Measurements from ENCODE around the gene MXRA7. TPM values are rescaled to one million over a fixed set of nuclear protein-coding genes. Genes with fewer than 3 reads are reported as not detected.

The MXRA7 gene
- total RNA-seq, 4 donors from 2014 or later: 362 to 576 (median 421) TPM

- H3K36me3 ChIP-seq: peaks cover 20 to 24% of the 10 kb centered on the region in 2 donors
- peak; percentile 63 to 66 for DNase-seq
- peaks cover 17 to 55% of the 10 kb centered on the region in 2 donors for H3K4me1 ChIP-seq
These were observed 17.1 kb upstream of the MXRA7 start for GRCh38 chr17:76727745-76728456.

GRCh38 chr17:76726776-76727718, 16.3 kb upstream of the MXRA7 start, which contains the start of gene METTL23:
METTL23 (plus strand) TSS chr17:76726839; CDS start chr17:76729711, 2,872 bp downstream.
- peak; percentile 62 to 75 for TF ChIP-seq POLR2A (IDR thresholded peaks at IDR 0.05)
- peak in 5 of 6 experiments; percentile 61 to 80 (median 68) for TF ChIP-seq CTCF (IDR thresholded peaks at IDR 0.05)
- Histone ChIP-seq H3K4me1 (peaks cover 17 to 47% of the 10 kb centered on the region in 2 donors), H3K9me3 (no peaks in the 10 kb centered on the region), H3K27me3 (no peaks in the 10 kb centered on the region), H3K36me3 (peaks cover 23 to 29% of the 10 kb centered on the region in 2 donors), H3K4me3 (replicated peaks in 1 of 3) (peak within 1 kb of the TSS; percentile 68 to 96 (median 86)), H3K27ac (peak within 1 kb of the TSS; percentile 94 to 100 (median 100))
- peak; percentile 85 to 87 for DNase-seq
- intact Hi-C loops (cut with DNase I): no loop called here
- WGBS, 2 donors: 2 to 5% methylated on average over 8 to 31 of the region's 71 CpGs

More at GRCh38 chr17:76727745-76728456, 17.1 kb upstream of the MXRA7 start:
- H3K27ac ChIP-seq: peak overlapping the region; percentile 94 to 100 (median 100)
- H3K4me3 ChIP-seq (replicated peaks in 1 of 3): peak overlapping the region in 2 of 3 donors; percentile 68 to 86
- 33 to 34% methylated on average over 18 of the region's 18 CpGs for WGBS, 2 donors
- intact Hi-C loops (cut with DNase I): no loop called here
- no peak for TF ChIP-seq CTCF (IDR thresholded peaks at IDR 0.05)
- peak in 1 of 2 donors; percentile 30 for TF ChIP-seq POLR2A (IDR thresholded peaks at IDR 0.05)
- H3K27me3 ChIP-seq: no peaks in the 10 kb centered on the region
- no peaks in the 10 kb centered on the region for H3K9me3 ChIP-seq

- TF ChIP-seq CTCF (IDR thresholded peaks at IDR 0.05) (no peak), POLR2A (IDR thresholded peaks at IDR 0.05) (peak; percentile 81 to 95)
- Histone ChIP-seq H3K4me1 (peaks cover 17 to 44% of the 10 kb centered on the region in 2 donors), H3K4me3 (replicated peaks in 1 of 3) (peak within 1 kb of the TSS; percentile 68 to 96 (median 86)), H3K9me3 (no peaks in the 10 kb centered on the region), H3K36me3 (peaks cover 30 to 36% of the 10 kb centered on the region in 2 donors), H3K27ac (peak within 1 kb of the TSS; percentile 94 to 100 (median 100)), H3K27me3 (no peaks in the 10 kb centered on the region)
- intact Hi-C loops (cut with DNase I): no loop called here
- peak; percentile 97 to 98 for DNase-seq
- WGBS, 2 donors: 0% methylated on average over 4 to 8 of the region's 60 CpGs
These were observed 15.5 kb upstream of the MXRA7 start, which contains the start of gene JMJD6 for GRCh38 chr17:76726231-76726775. JMJD6 (minus strand) TSS chr17:76726606; CDS start chr17:76726475, 131 bp downstream.

GRCh38 chr17:76725580-76726230, 14.9 kb upstream of the MXRA7 start:
- Histone ChIP-seq H3K4me1 (peaks cover 17 to 44% of the 10 kb centered on the region in 2 donors), H3K9me3 (no peaks in the 10 kb centered on the region), H3K4me3 (replicated peaks in 1 of 3) (peak overlapping the region; percentile 61 to 86 (median 68)), H3K27ac (peak overlapping the region; percentile 90 to 100 (median 100)), H3K27me3 (no peaks in the 10 kb centered on the region), H3K36me3 (peaks cover 36 to 42% of the 10 kb centered on the region in 2 donors)
- WGBS, 2 donors: 12 to 15% methylated on average over 21 to 23 of the region's 38 CpGs
- TF ChIP-seq POLR2A (IDR thresholded peaks at IDR 0.05): no peak
- TF ChIP-seq CTCF (IDR thresholded peaks at IDR 0.05): no peak
- intact Hi-C loops (cut with DNase I): no loop called here
- DNase-seq: peak; percentile 75 to 78
